Neural cell (in vitro differentiated cells): Measurements from ENCODE around the gene HDAC7. TPM values are rescaled to one million over a fixed set of nuclear protein-coding genes. Genes with fewer than 3 reads are reported as not detected.

Source experiments
- H2AFZ ChIP-seq: fragments of 200-600, 300-800 bp; sonication (generic), shearing (Covaris generic); 2 replicates; pipeline ENCODE4 v1.6.0; 2014; ENCODE audit warnings: low read depth, mild to moderate bottlenecking, antibody characterized with exemption, low read length, moderate library complexity
- H3F3A ChIP-seq: fragments of 200-600 bp; shearing (Covaris generic); 2 replicates; pipeline ENCODE4 v1.6.1; 2016; ENCODE audit warnings: mild to moderate bottlenecking, moderate library complexity, mixed read lengths, antibody characterized with exemption, low read length; ENCODE audit not compliant: insufficient read depth, poor library complexity, severe bottlenecking
- H3K27ac ChIP-seq: fragments of 200-600, 300-800 bp; sonication (generic), shearing (Covaris generic); 2 replicates; pipeline ENCODE4 v1.5.1; 2014; ENCODE audit warnings: mild to moderate bottlenecking, low read length, moderate library complexity
- H3K27me3 ChIP-seq: fragments of 300-800, 200-600 bp; sonication (generic), shearing (Covaris generic); 2 replicates; pipeline ENCODE4 v1.6.0; 2014; ENCODE audit warnings: mild to moderate bottlenecking, low read depth, low read length, moderate library complexity; ENCODE audit not compliant: insufficient read depth
- H3K36me3 ChIP-seq: fragments of 300-800, 200-600 bp; sonication (generic), shearing (Covaris generic); 2 replicates; pipeline ENCODE4 v1.5.1; 2014; ENCODE audit warnings: mild to moderate bottlenecking, antibody characterized with exemption, low read length, moderate library complexity; ENCODE audit not compliant: insufficient read depth
- H3K4me2 ChIP-seq: fragments of 300-800, 200-600 bp; sonication (generic), shearing (Covaris generic); 2 replicates; pipeline ENCODE4 v1.6.0; 2014; ENCODE audit warnings: mild to moderate bottlenecking, low read length
- H3K4me3 ChIP-seq: fragments of 300-800, 200-600 bp; sonication (generic), shearing (Covaris generic); 2 replicates; pipeline ENCODE4 v1.5.1; 2014; ENCODE audit warnings: mild to moderate bottlenecking, low read length, moderate library complexity
- H3K79me2 ChIP-seq: fragments of 200-600 bp; shearing (Covaris generic); replicated peaks from 2 replicates; pipeline ENCODE4 v1.6.0; 2014; ENCODE audit warnings: mild to moderate bottlenecking, low read length, moderate library complexity; ENCODE audit not compliant: insufficient read depth
- H3K9ac ChIP-seq: fragments of 300-800, 200-600 bp; sonication (generic), shearing (Covaris generic); 2 replicates; pipeline ENCODE4 v1.6.1; 2016; ENCODE audit warnings: mild to moderate bottlenecking, low read length, mixed read lengths
- H3K9me2 ChIP-seq: fragments of 200-600 bp; shearing (Covaris generic); 2 replicates; pipeline ENCODE4 v1.6.1; 2016; ENCODE audit warnings: mild to moderate bottlenecking, low read length, mixed read lengths; ENCODE audit not compliant: insufficient read depth
- H3K9me3 ChIP-seq: fragments of 200-600, 300-800 bp; sonication (generic), shearing (Covaris generic); 2 replicates; pipeline ENCODE4 v1.6.1; 2016; ENCODE audit warnings: mild to moderate bottlenecking, mixed run types, low read length, moderate library complexity, mixed read lengths
- H4K20me1 ChIP-seq: fragments of 200-600 bp; shearing (Covaris generic); 2 replicates; pipeline ENCODE4 v1.6.1; 2016; ENCODE audit warnings: mild to moderate bottlenecking, mixed run types; ENCODE audit not compliant: insufficient read depth
- CTCF ChIP-seq: fragments of 450-650 bp; IDR thresholded peaks from 2 replicates; pipeline ENCODE4 v1.5.1; 2014; ENCODE audit warnings: antibody characterized with exemption, mild to moderate bottlenecking, moderate library complexity; ENCODE audit not compliant: poor library complexity, severe bottlenecking
- EP300 ChIP-seq: fragments of 450-650 bp; conservative IDR thresholded peaks from 2 replicates; pipeline ENCODE4 v1.6.1; 2014; ENCODE audit warnings: antibody characterized with exemption, mild to moderate bottlenecking, moderate library complexity; ENCODE audit not compliant: poor library complexity, severe bottlenecking
- EZH2 ChIP-seq: fragments of 200-600, 300-800 bp; shearing (Covaris generic), sonication (generic); IDR thresholded peaks from 2 replicates; pipeline ENCODE4 v1.6.1; 2014; ENCODE audit warnings: antibody characterized with exemption, low read length, borderline replicate concordance, mild to moderate bottlenecking; ENCODE audit not compliant: insufficient read depth, poor library complexity, severe bottlenecking
- MXI1 ChIP-seq: fragments of 450-650 bp; conservative IDR thresholded peaks from 2 replicates; pipeline ENCODE4 v1.6.1; 2014; ENCODE audit warnings: antibody characterized with exemption, mild to moderate bottlenecking; ENCODE audit not compliant: poor library complexity, severe bottlenecking
- POLR2AphosphoS5 ChIP-seq: IDR thresholded peaks from 2 replicates; pipeline ENCODE4 v1.6.1; 2012
- RAD21 ChIP-seq: fragments of 450-650 bp; conservative IDR thresholded peaks from 2 replicates; pipeline ENCODE4 v1.6.1; 2014; ENCODE audit warnings: antibody characterized with exemption, mild to moderate bottlenecking, moderate library complexity
- REST ChIP-seq: IDR thresholded peaks from 2 replicates; pipeline ENCODE4 v1.6.1; 2012; ENCODE audit warnings: borderline replicate concordance
- SMC3 ChIP-seq: fragments of 450-650 bp; conservative IDR thresholded peaks from 2 replicates; pipeline ENCODE4 v1.6.1; 2014; ENCODE audit warnings: antibody characterized with exemption, mild to moderate bottlenecking, moderate library complexity; ENCODE audit not compliant: poor library complexity
- TAF1 ChIP-seq: IDR thresholded peaks from 2 replicates; pipeline ENCODE4 v1.6.1; 2012; ENCODE audit warnings: low read depth
- polyA plus RNA-seq: library from polyadenylated mRNA; depleted of rRNA; stranded (reverse); fragments of >200 nt; gene quantifications from 2 replicates; pipeline ENCODE4 v1.2.3, GENCODE V29; 2014

The HDAC7 gene
- polyA plus RNA-seq, 1 donor from 2014 or later, result 30.2 TPM

- no peaks in the 10 kb centered on the region for H3K27me3 ChIP-seq
- H3K9ac ChIP-seq, result no peak overlapping the region
- no peaks in the 10 kb centered on the region for H3K9me3 ChIP-seq
- no peak overlapping the region for H3K27ac ChIP-seq
- H2AFZ ChIP-seq, result no peak overlapping the region
- H3K9me2 ChIP-seq, result no peaks in the 10 kb centered on the region
- TF ChIP-seq MXI1 (no peak), REST (no peak), EP300 (no peak), CTCF (no peak)
- H3F3A ChIP-seq, result no peaks in the 10 kb centered on the region
- peaks cover 13% of the 10 kb centered on the region for H3K36me3 ChIP-seq
- H4K20me1 ChIP-seq, result no peaks in the 10 kb centered on the region
- H3K79me2 ChIP-seq, result no peaks in the 10 kb centered on the region
- H3K4me3 ChIP-seq, result no peak overlapping the region
- H3K4me2 ChIP-seq, result no peak overlapping the region
These were observed 38.0 kb downstream of the HDAC7 start for GRCh38 chr12:47781479-47782371.

- Histone ChIP-seq H3K4me2 (no peak overlapping the region), H3K79me2 (no peaks in the 10 kb centered on the region), H3K9me2 (no peaks in the 10 kb centered on the region), H2AFZ (no peak overlapping the region), H3K27me3 (no peaks in the 10 kb centered on the region), H3K9ac (no peak overlapping the region), H3K9me3 (no peaks in the 10 kb centered on the region), H3K4me3 (no peak overlapping the region), H3K36me3 (no peaks in the 10 kb centered on the region), H4K20me1 (no peaks in the 10 kb centered on the region), H3K27ac (no peak overlapping the region), H3F3A (no peaks in the 10 kb centered on the region)
- TF ChIP-seq REST (no peak), POLR2AphosphoS5 (no peak), CTCF (no peak), MXI1 (no peak), SMC3 (no peak), EP300 (no peak), RAD21 (no peak), EZH2 (no peak), TAF1 (no peak)
These were observed 39.7 kb downstream of the HDAC7 start for GRCh38 chr12:47779943-47780504.
